Liver (tissue), 3 donors: ENCODE results near the gene RNF175.

Experiments
- ATF3 ChIP-seq: IDR thresholded peaks from 2 replicates; pipeline ENCODE4 v1.6.1; 2016; ENCODE audit warnings: antibody characterized with exemption
- CTCF ChIP-seq: fragments of 150-350 bp; IDR thresholded peaks from 2 replicates; pipeline ENCODE4 v1.5.1; 2017; ENCODE audit warnings: improper control_type of control experiment, low read depth, low read length; ENCODE audit not compliant: missing input control
- EGR1 ChIP-seq, 2 donors: IDR thresholded peaks; 2 replicates each; pipeline ENCODE4 v1.6.1; 2016 to 2018; ENCODE audit warnings: antibody characterized with exemption in 2 of 2, low read depth in 2 of 2
- GABPA ChIP-seq, 2 donors: IDR thresholded peaks in 1 of 2; conservative IDR thresholded peaks in 1 of 2; 2 replicates each; pipeline ENCODE4 v1.6.1; 2016; ENCODE audit warnings: antibody characterized with exemption in 2 of 2, mild to moderate bottlenecking in 1 of 2, moderate library complexity in 1 of 2
- HNF4G ChIP-seq: IDR thresholded peaks from 2 replicates; pipeline ENCODE4 v1.6.1; 2016; ENCODE audit warnings: antibody characterized with exemption
- JUND ChIP-seq, 2 donors: IDR thresholded peaks; 2 replicates each; pipeline ENCODE4 v1.6.1; 2016; ENCODE audit warnings: antibody characterized with exemption in 2 of 2
- MAX ChIP-seq: IDR thresholded peaks from 2 replicates; pipeline ENCODE4 v1.6.1; 2016; ENCODE audit warnings: antibody characterized with exemption
- RAD21 ChIP-seq, 2 donors: IDR thresholded peaks; 2 replicates each; pipeline ENCODE4 v1.6.1; 2016; ENCODE audit warnings: antibody characterized with exemption in 2 of 2, mild to moderate bottlenecking in 2 of 2
- REST ChIP-seq: IDR thresholded peaks from 2 replicates; pipeline ENCODE4 v1.6.1; 2016; ENCODE audit warnings: antibody characterized with exemption, mild to moderate bottlenecking
- SP1 ChIP-seq: IDR thresholded peaks from 2 replicates; pipeline ENCODE4 v1.6.1; 2018; ENCODE audit warnings: antibody characterized with exemption, mild to moderate bottlenecking
- TAF1 ChIP-seq: conservative IDR thresholded peaks from 2 replicates; pipeline ENCODE4 v1.6.1; 2016; ENCODE audit warnings: antibody characterized with exemption, mild to moderate bottlenecking
- YY1 ChIP-seq: IDR thresholded peaks from 2 replicates; pipeline ENCODE4 v1.6.1; 2016; ENCODE audit warnings: antibody characterized with exemption, mild to moderate bottlenecking
- ZBTB33 ChIP-seq: IDR thresholded peaks from 2 replicates; pipeline ENCODE4 v1.6.1; 2016; ENCODE audit warnings: antibody characterized with exemption
- donor health status: healthy.
- donor health status: healthy.

GRCh38 chr4:153777421-153777820, 17.6 kb upstream of the RNF175 start:
- TF ChIP-seq CTCF (no peak), REST (no peak), JUND (IDR thresholded peaks at IDR 0.05) (no peak), EGR1 (IDR thresholded peaks at IDR 0.05; ENCODE audit: low read depth in 2 of 2) (no peak), SP1 (no peak), RAD21 (IDR thresholded peaks at IDR 0.05) (no peak), HNF4G (no peak), ATF3 (no peak), ZBTB33 (no peak), MAX (no peak), TAF1 (no peak), YY1 (no peak), GABPA (IDR thresholded peaks at IDR 0.05 in 1 of 2, conservative IDR thresholded peaks at IDR 0.05 in 1 of 2) (no peak)
